ENCODE measurements around the gene PAPOLA.

DNA sequence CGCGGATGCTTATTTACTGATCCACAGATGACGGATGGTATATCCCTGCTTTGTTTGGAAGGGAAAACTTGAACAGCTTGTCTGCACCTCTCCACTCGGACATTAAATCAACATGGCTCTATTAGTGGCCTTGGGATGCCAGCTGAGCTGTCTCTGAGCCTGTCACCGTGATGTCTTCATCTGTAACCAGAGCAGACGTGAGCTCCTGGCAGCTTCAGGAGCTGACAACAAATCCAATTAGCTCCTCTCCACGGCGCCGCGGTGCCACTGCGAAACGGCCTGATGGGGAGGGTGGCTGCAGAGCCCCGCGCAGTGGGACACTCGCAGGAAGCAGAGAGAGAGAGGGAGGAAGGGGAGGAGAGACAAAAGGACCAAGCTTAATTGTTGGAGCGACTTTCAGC is 112.3 kb downstream of the PAPOLA start:
- TF ChIP-seq POLR2A (IDR thresholded peaks at IDR 0.05), result no peak
- TF ChIP-seq, protein P1, sequence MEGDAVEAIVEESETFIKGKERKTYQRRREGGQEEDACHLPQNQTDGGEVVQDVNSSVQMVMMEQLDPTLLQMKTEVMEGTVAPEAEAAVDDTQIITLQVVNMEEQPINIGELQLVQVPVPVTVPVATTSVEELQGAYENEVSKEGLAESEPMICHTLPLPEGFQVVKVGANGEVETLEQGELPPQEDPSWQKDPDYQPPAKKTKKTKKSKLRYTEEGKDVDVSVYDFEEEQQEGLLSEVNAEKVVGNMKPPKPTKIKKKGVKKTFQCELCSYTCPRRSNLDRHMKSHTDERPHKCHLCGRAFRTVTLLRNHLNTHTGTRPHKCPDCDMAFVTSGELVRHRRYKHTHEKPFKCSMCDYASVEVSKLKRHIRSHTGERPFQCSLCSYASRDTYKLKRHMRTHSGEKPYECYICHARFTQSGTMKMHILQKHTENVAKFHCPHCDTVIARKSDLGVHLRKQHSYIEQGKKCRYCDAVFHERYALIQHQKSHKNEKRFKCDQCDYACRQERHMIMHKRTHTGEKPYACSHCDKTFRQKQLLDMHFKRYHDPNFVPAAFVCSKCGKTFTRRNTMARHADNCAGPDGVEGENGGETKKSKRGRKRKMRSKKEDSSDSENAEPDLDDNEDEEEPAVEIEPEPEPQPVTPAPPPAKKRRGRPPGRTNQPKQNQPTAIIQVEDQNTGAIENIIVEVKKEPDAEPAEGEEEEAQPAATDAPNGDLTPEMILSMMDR (IDR thresholded peaks at IDR 0.05), result no peak
